Measurements from ENCODE around the gene TBC1D16. TPM values are rescaled to one million over a fixed set of nuclear protein-coding genes. Genes with fewer than 3 reads are reported as not detected.
"Not testable (repeated sequence)": the region's sequence is repeated elsewhere in the genome, so short reads cannot be mapped to it uniquely, and the experiment has no call there.

The TBC1D16 gene
- total RNA-seq, 4 donors from 2014 or later = 26.5 to 44.3 (median 36.3) TPM

- ATAC-seq = no peak
- Histone ChIP-seq H3K4me1 (no peaks in the 10 kb centered on the region), H3K36me3 (peaks cover 0 to 9% of the 10 kb centered on the region in 2 donors), H3K9me3 (no peaks in the 10 kb centered on the region), H3K4me3 (no peak overlapping the region), H3K27me3 (no peaks in the 10 kb centered on the region), H3K27ac (no peak overlapping the region)
- 87 to 92% methylated on average over 2 to 3 of the region's 3 CpGs for WGBS, 2 donors (ENCODE audit: low coverage in 1 of 2)
- no peak for TF ChIP-seq CTCF (IDR thresholded peaks at IDR 0.05)
- TF ChIP-seq EP300 (IDR thresholded peaks at IDR 0.05) = no peak
- TF ChIP-seq POLR2AphosphoS5 (IDR thresholded peaks at IDR 0.05) = no peak
- no peak for TF ChIP-seq POLR2A (IDR thresholded peaks at IDR 0.05)
These were observed 69.0 kb downstream of the TBC1D16 start for GRCh38 chr17:79966681-79967080.

- Histone ChIP-seq H3K27me3 (no peaks in the 10 kb centered on the region), H3K9me3 (peaks cover 0 to 7% (median 0%) of the 10 kb centered on the region in 3 donors), H3K4me1 (no peaks in the 10 kb centered on the region), H3K27ac (no peak overlapping the region), H3K36me3 (peaks cover 0 to 7% of the 10 kb centered on the region in 2 donors), H3K4me3 (no peak overlapping the region)
- TF ChIP-seq EP300 (IDR thresholded peaks at IDR 0.05) = no peak
- no peak for TF ChIP-seq POLR2AphosphoS5 (IDR thresholded peaks at IDR 0.05)
- TF ChIP-seq CTCF (IDR thresholded peaks at IDR 0.05) = no peak
- TF ChIP-seq POLR2A (IDR thresholded peaks at IDR 0.05) = no peak
- WGBS, 2 donors (ENCODE audit: low coverage in 1 of 2) = 82 to 93% methylated on average over 3 to 4 of the region's 6 CpGs
- ATAC-seq = no peak
These were observed 69.9 kb downstream of the TBC1D16 start for GRCh38 chr17:79965806-79966205.

- H3K36me3 ChIP-seq, ATAC-seq: not testable (repeated sequence)
- WGBS, 2 donors (ENCODE audit: low coverage in 1 of 2) = 85% methylated on average over 6 of the region's 6 CpGs; no CpG with 5 or more reads in 1 of the 2 donors
These were observed 73.2 kb downstream of the TBC1D16 start for GRCh38 chr17:79962467-79962866.

GRCh38 chr17:79961567-79961966 is 74.1 kb downstream of the TBC1D16 start:
- not testable (repeated sequence) for H3K27me3 ChIP-seq, H3K4me1 ChIP-seq, H3K36me3 ChIP-seq, H3K9me3 ChIP-seq, H3K4me3 ChIP-seq, H3K27ac ChIP-seq, ATAC-seq
- WGBS, 2 donors (ENCODE audit: low coverage in 1 of 2) = 98 to 100% methylated on average over 4 to 6 of the region's 9 CpGs

More at GRCh38 chr17:79962467-79962866, 73.2 kb downstream of the TBC1D16 start:
- H3K27me3 ChIP-seq, H3K4me1 ChIP-seq, H3K4me3 ChIP-seq, H3K27ac ChIP-seq, H3K9me3 ChIP-seq: not testable (repeated sequence)

GRCh38 chr17:79960788-79961522 is 74.7 kb downstream of the TBC1D16 start:
- Histone ChIP-seq H3K36me3 (no peaks in the 10 kb centered on the region), H3K27me3 (no peaks in the 10 kb centered on the region), H3K27ac (no peak overlapping the region), H3K9me3 (peaks cover 0 to 7% (median 0%) of the 10 kb centered on the region in 3 donors), H3K4me1 (no peaks in the 10 kb centered on the region), H3K4me3 (no peak overlapping the region)
- no peak for TF ChIP-seq CTCF (IDR thresholded peaks at IDR 0.05)
- no peak for TF ChIP-seq POLR2A (IDR thresholded peaks at IDR 0.05)
- no peak for TF ChIP-seq EP300 (IDR thresholded peaks at IDR 0.05)
- no peak for TF ChIP-seq POLR2AphosphoS5 (IDR thresholded peaks at IDR 0.05)
- WGBS, 2 donors (ENCODE audit: low coverage in 1 of 2) = 68 to 74% methylated on average over 6 to 9 of the region's 9 CpGs
- no peak for ATAC-seq

- Histone ChIP-seq H3K27ac (no peak overlapping the region), H3K9me3 (peaks cover 0 to 7% (median 0%) of the 10 kb centered on the region in 3 donors), H3K4me1 (no peaks in the 10 kb centered on the region), H3K4me3 (no peak overlapping the region), H3K36me3 (no peaks in the 10 kb centered on the region), H3K27me3 (no peaks in the 10 kb centered on the region)
- TF ChIP-seq EP300 (IDR thresholded peaks at IDR 0.05) (no peak), POLR2AphosphoS5 (IDR thresholded peaks at IDR 0.05) (no peak), POLR2A (IDR thresholded peaks at IDR 0.05) (no peak), CTCF (IDR thresholded peaks at IDR 0.05) (no peak)
- ATAC-seq = no peak
- WGBS, 2 donors (ENCODE audit: low coverage in 1 of 2) = 87 to 97% methylated on average over 4 of the region's 4 CpGs
These were observed 76.6 kb downstream of the TBC1D16 start for GRCh38 chr17:79959042-79959441.

Measured in gastroesophageal sphincter (tissue), 4 donors.